Effector CD4-positive, alpha-beta T cell (primary cell): Measurements from ENCODE around the gene TOR4A.
"Not testable (repeated sequence)": the region's sequence is repeated elsewhere in the genome, so short reads cannot be mapped to it uniquely, and the experiment has no call there.

Experiments used
- DNase-seq: peaks from one replicate; pipeline ENCODE4 v3.0.0-alpha.2; 2020

The TOR4A gene

GRCh38 chr9:137320555-137321384 is 43.2 kb downstream of the TOR4A start:
- DNase-seq = no peak

DNA sequence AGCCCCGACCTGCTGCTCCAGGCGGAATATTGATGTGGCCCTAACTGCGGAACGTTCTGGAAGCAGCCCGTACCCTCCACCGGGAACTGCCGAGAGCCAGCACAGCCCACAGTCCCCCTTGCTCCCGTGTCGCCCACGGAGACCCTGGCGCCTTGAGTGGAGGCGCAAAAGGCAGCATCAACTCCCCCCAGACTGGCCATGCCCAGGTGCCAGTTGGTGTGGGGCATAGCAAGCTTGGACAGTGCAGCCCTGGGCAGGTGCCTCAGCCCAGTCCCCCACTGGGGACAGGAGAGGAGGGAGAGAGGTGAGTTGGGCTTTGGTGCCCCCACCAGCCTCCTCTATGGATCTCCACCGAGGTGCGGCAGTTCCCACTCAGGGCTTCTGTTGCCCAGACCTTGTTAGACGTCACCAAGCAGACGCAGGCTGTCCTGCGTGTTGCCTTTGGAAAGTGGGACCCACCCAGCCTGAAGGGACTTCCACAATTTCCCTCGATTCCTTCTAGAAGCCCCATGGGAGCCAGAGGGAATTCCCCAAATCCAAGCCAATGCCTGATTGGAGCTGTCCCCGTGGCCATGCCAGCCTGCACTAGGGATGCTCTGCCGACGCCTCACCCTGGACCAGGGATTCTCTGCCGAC is 44.3 kb downstream of the TOR4A start:
- no peak for DNase-seq

DNA sequence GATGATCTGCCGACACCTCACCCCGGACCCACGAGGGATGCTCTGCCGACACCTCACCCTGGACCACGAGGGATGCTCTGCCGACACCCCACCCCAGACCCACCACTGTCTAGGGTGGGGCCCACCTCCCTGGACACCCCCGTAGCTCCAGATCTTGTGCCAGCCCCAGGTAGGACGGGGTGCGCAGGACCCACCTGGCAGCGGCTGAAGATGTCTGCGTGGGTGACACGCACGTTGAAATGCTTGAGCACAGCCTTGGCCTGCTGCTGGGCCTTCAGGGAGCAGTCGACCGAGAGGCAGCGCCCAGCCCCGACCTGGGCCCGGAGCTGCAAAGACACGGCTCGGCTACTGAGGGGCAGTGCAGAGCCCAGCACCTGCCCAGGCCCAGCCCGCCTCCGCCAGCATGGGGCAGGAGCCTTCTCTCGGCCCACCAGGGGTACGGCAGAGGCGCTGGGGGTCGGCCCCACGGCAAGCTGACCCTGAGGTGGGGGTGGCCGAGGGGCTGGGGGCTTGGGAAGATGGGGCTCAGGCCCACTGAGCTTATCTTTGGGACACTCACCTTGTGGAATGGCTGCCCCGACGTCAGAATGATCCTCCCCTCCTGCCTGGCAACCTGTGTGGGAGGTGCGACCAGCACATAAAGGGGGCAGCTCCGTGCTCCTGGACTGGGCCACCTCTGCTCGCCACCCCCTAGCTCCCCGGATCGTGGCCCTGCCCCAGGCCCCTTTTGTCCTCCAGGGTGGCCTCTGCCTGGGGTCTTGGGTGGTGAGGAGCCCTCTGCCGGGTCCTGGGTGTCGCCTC is 46.2 kb downstream of the TOR4A start:
- no peak for DNase-seq

DNA sequence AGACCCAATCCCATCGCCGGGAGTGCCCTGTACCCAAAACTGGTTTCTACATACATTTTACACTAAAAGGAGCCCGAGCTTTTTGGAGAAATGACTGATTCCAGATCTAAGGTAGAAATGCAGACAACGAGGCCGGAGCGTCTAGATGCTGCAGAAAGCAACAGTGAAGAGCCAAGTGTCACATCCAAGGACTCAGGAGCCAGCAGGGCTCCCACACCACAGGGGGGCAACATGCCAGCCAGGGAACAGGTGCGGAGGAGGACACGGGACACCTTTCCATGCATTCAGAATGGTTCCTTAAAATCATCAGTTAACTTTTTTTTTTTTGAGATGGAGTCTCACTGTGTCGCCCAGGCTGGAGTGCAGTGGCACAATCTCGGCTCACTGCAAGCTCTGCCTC is 47.6 kb downstream of the TOR4A start:
- DNase-seq = no peak

GRCh38 chr9:137325799-137326198 is 48.3 kb downstream of the TOR4A start:
- DNase-seq = no peak

- no peak for DNase-seq
Observed at GRCh38 chr9:137326445-137327065, 49.0 kb downstream of the TOR4A start.

GRCh38 chr9:137327641-137328550 is 50.4 kb downstream of the TOR4A start:
- not testable (repeated sequence) for DNase-seq

DNA sequence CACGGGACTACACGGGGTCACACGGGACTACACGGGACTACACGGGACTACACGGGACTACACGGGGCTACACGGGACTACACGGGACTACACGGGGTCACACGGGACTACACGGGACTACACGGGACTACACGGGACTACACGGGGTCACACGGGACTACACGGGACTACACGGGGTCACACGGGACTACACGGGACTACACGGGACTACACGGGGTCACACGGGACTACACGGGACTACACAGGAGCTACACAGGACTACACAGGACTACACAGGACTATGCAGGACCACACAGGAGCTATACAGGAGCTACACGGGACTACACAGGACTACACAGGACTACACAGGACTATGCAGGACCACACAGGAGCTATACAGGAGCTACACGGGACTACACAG is 52.1 kb downstream of the TOR4A start:
- DNase-seq = not testable (repeated sequence)

- no peak for DNase-seq
Observed at GRCh38 chr9:137330689-137331088, 53.2 kb downstream of the TOR4A start.

- no peak for DNase-seq
Observed at GRCh38 chr9:137331929-137332328, 54.4 kb downstream of the TOR4A start.
